IPS DF 19.7 (cell line): ENCODE data around the gene STK39.
A peak's percentile ranks its signal among the peaks of the same experiment; 100 is the strongest.
"Not testable (repeated sequence)": the region's sequence is repeated elsewhere in the genome, so short reads cannot be mapped to it uniquely, and the experiment has no call there.

ENCODE experiments used
- DNase-seq: peaks from one replicate; pipeline ENCODE4 v3.0.0-alpha.2; 2013; ENCODE audit warnings: low read depth, low spot score

STK39 gene

GRCh38 chr2:168050377-168050776, 197.0 kb downstream of the STK39 start:
- DNase-seq: peak; percentile 28

- no peak for DNase-seq
Observed at GRCh38 chr2:168049609-168050008, 197.8 kb downstream of the STK39 start.

- DNase-seq: no peak
Observed at GRCh38 chr2:168047091-168047690, 200.2 kb downstream of the STK39 start.

GRCh38 chr2:168044579-168044978, 202.8 kb downstream of the STK39 start:
- DNase-seq: no peak

- no peak for DNase-seq
Observed at GRCh38 chr2:168044176-168044575, 203.2 kb downstream of the STK39 start.

- not testable (repeated sequence) for DNase-seq
Observed at GRCh38 chr2:168042127-168042824, 205.1 kb downstream of the STK39 start.

- DNase-seq: no peak
Observed at GRCh38 chr2:168039881-168040280, 207.5 kb downstream of the STK39 start.

- no peak for DNase-seq
Observed at GRCh38 chr2:168037778-168038177, 209.6 kb downstream of the STK39 start.

GRCh38 chr2:168035458-168035857, 211.9 kb downstream of the STK39 start:
- no peak for DNase-seq

- no peak for DNase-seq
Observed at GRCh38 chr2:168034616-168035015, 212.8 kb downstream of the STK39 start.

- DNase-seq: no peak
Observed at GRCh38 chr2:168033966-168034365, 213.4 kb downstream of the STK39 start.

GRCh38 chr2:168032091-168032490, 215.3 kb downstream of the STK39 start:
- no peak for DNase-seq

- no peak for DNase-seq
Observed at GRCh38 chr2:168030862-168031624, 216.4 kb downstream of the STK39 start.

- no peak for DNase-seq
Observed at GRCh38 chr2:168029071-168029470, 218.3 kb downstream of the STK39 start.

- no peak for DNase-seq
Observed at GRCh38 chr2:168028362-168028761, 219.0 kb downstream of the STK39 start.

- DNase-seq: no peak
Observed at GRCh38 chr2:168025487-168026202, 221.8 kb downstream of the STK39 start.

GRCh38 chr2:168024459-168024858, 222.9 kb downstream of the STK39 start:
- DNase-seq: no peak

- DNase-seq: no peak
Observed at GRCh38 chr2:168021800-168022587, 225.4 kb downstream of the STK39 start.

- no peak for DNase-seq
Observed at GRCh38 chr2:168015274-168015953, 232.0 kb downstream of the STK39 start.

GRCh38 chr2:168009900-168010299, 237.5 kb downstream of the STK39 start:
- DNase-seq: no peak
